ENCODE measurements around the gene MEIS1.

MEIS1 gene

DNA sequence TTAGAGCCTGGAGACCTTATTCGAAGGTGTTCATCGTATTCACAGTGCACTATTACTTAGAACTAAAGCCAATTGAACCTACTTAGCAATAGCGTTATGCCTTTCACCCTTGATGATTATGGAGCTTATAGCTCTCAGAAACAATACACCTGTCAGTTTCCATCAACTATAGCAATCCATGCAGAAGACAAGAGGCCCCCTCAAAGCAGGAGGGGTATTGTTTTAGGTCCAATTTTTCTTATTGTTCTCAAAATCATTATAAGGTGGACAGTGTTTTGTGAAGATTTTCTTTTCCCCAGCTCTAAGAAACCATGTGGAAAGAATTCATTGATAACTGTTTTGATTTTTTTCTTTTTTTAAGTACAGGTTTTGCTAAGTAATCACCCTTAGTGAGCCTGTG is 135.5 kb downstream of the MEIS1 start:
- DNase-seq = no peak

DNA sequence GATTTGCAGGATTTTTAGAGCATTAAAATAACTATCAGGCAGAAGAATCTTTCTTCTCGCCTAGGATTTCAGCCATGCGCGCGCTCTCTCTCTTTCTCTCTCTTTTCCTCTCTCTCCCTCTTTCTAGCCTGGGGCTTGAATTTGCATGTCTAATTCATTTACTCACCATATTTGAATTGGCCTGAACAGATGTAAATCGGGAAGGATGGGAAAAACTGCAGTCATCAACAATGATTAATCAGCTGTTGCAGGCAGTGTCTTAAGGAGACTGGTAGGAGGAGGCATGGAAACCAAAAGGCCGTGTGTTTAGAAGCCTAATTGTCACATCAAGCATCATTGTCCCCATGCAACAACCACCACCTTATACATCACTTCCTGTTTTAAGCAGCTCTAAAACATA is 137.0 kb downstream of the MEIS1 start:
- no peak for DNase-seq

DNA sequence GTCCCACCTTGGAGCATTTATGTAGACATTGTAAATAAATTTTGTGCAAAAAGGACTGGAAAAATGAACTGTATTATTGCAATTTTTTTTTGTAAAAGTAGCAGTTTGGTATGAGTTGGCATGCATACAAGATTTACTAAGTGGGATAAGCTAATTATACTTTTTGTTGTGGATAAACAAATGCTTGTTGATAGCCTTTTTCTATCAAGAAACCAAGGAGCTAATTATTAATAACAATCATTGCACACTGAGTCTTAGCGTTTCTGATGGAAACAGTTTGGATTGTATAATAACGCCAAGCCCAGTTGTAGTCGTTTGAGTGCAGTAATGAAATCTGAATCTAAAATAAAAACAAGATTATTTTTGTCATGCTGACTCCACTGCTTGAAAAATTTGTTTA is 137.5 kb downstream of the MEIS1 start:
- DNase-seq = no peak

DNA sequence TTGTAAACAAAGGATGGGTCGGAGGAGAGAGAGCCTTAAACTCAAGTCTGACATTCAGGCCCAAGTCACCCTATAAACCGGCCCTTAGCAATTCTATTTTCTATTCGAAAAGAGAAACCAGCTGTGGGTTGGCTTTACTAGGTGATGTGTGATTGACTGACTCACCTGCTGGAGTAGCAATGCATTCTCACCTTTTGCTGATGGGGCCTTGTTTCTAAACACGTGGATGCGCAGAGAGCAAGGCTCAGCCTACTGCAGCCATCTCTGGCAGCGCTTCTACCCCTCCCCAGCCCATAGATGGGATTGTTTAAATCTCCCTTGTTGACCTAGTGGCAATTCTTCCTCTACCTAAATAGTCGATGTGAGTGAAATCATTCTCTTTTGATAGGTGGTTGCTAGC is 138.5 kb downstream of the MEIS1 start:
- no peak for DNase-seq

- DNase-seq = no peak
Measured at GRCh38 chr2:66573821-66574233, 138.9 kb downstream of the MEIS1 start.

GRCh38 chr2:66574701-66575624 is 140.0 kb downstream of the MEIS1 start:
- DNase-seq = peak; percentile 30

DNA sequence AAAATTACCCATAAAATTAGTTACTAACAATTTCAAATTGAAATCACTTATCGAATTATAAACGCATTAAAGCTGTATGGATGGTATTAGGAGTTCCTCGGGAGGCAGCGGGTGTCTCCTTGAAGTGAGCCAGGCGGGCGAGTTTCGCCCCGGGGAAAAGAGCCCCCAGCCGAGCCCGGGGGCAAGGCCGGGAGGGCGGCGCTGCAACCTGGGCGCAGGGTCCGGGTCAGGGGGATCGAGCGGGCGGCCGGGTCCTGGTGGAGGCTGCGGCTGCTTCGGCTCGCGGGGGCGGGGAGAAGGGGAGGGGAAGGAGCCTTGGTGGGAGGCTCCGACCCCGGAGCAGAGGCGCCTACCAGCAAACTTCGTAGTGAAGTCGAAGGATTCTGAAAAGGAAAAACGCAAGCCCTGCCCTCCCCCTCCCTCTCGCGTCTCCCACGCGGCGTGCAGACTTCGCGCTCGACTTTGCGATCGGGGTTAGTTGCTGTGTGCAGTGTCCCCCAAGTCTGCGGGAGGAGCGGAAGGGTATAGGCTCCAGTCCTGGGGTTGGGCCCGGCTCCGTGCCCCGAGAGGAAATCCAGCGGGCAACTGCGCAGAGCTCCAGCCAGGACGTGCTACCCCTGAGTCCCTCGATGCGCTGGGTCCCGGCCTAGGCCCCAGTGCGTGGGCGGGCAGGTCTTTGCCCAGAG is 140.8 kb downstream of the MEIS1 start:
- DNase-seq = no peak

DNA sequence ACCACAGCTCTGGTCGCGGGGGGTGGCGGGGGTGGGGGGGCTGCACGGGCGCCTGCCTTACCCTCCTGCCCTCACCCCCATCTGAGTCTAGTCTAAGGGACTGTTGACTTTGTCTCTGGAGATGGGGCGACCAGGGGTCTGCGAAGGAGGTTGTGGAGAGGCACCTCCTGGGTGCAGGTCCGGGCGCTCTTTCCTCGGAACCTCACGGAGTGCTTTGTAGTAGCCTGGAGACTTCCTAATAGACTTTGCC is 141.3 kb downstream of the MEIS1 start:
- DNase-seq = no peak

GRCh38 chr2:66576561-66577320 is 141.8 kb downstream of the MEIS1 start:
- DNase-seq = no peak

- no peak for DNase-seq
Measured at GRCh38 chr2:66577321-66578053, 142.6 kb downstream of the MEIS1 start.

DNA sequence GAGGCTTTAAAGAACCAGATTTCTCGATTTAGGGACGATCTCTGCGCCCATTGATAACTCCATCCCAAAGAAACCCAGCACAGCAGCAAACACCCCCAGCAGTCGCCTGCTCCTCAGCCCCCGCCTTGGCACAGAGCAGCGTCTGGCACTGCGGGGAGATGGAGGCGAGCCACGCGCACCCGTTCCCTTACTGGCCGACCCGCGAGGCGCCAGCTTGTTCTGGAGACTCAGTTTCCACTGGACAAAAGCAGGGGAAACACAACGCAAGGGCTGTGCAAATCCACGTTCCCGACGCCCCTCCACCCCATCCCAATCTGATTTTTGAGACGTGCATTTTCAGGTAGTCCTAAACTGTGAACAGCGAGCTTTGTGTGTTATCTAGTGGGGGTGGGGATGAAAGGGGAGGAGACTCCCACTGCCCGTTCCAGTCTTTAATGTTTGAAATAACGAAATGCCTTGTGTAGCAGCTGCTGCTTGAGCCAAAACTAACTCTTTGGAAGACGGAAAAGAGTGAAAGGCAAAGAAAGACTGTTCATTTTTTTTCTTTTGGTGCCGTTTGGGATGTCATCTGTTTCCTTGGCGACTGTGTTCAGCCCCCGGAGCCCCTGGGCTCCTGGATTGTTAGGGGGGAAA is 143.2 kb downstream of the MEIS1 start:
- DNase-seq = no peak

- DNase-seq = no peak
Measured at GRCh38 chr2:66578687-66579106, 143.8 kb downstream of the MEIS1 start.

GRCh38 chr2:66579186-66580126 is 144.5 kb downstream of the MEIS1 start:
- DNase-seq = no peak

DNA sequence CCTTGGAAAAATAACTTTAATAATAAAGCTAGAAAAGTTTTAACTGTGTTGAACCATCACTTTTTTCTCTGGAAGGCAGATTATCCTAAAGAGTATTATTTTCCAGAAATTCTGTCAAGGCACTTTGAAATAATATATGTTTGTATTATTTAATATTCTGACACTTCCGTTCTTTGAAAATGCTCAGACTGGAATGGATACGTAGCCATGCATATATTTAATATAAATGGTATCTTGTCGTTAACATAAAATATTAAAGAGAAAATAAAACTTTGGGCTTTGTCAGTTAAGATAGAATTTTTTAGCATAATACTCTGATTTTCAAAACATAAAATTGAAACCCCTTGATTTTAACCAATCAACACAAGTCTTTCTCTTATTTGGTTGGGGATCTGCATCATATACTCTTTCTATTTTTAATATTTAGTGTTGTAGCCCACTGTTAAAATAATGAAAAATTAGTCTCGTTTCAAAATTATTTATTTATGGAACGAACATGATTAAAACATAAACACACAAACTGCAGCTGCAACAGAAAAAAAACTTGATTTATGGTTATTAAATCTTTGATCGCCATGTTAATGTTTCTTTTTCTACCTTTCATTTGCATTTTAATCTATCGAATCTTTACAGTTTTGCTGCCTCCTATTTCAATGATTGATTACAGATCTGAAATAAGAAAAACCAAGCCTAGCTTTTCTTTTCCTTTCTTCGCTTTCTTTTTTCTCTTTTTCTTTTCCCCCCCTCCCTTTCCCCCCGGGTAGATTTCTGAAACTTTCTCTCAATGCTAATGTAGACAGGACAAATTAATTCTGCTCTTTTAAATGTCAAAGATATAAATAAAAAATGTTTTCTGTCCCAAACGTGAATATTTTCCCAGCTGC is 145.5 kb downstream of the MEIS1 start:
- DNase-seq = no peak

- DNase-seq = no peak
Measured at GRCh38 chr2:66581339-66582103, 146.6 kb downstream of the MEIS1 start.

- no peak for DNase-seq
Measured at GRCh38 chr2:66582104-66582986, 147.4 kb downstream of the MEIS1 start.

DNA sequence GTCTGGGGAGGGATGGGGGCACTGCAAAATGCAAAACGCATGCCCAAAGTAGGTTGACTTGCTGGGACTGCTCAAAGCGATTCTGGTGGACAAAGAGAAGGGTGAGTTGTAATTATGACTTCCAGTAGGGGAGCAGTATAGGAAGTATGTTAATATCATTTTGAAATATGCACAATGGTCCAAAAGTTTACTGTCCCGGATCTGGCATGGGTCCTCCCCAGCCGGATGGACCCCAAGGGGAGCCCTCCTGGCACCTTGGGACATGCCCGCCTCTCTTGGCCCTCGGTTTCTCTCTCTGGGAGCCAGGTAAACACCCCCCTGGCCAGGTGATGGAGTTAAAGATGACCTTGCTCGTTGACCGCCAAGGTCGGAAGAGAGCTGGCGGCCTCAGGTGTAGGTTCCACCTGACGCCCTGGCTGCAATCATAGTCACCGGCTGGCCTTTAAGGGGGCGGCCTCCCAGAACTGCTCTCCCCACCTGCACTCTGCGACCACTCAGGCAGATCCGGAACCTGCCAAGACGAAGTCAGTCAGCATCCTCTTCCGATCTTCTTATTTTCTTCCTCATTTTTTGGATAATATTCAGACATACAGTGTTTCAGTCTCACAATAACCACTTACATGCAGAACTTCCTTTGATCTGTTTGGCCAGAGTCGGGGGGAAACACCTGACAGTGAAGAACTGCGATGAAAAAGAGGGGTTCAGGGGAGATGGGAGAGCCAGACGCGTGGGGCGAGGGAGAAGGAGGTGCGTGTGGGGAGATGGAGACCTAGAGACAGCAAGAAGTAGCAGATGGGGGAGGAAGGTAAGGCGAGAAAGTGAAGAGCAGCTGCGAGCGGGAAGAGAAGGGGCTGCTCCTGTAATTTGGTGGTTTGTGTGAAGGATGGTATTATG is 148.3 kb downstream of the MEIS1 start:
- DNase-seq = no peak
